Mesothelial cell of epicardium (in vitro differentiated cells): Measurements from ENCODE around the gene CACNG5. TPM values are rescaled to one million over a fixed set of nuclear protein-coding genes. Genes with fewer than 3 reads are reported as not detected.

Experiments
- DNase-seq, 2 experiments: peaks; one replicate each; pipeline ENCODE4 v3.0.0; 2021; ENCODE audit warnings: low spot score in 2 of 2; ENCODE audit not compliant: unreplicated experiment in 2 of 2
- H3K27ac Mint-ChIP-seq: 2 replicates; pipeline ENCODE4 v1.8.0; 2021; ENCODE audit warnings: mixed read lengths
- H3K27me3 Mint-ChIP-seq: 2 replicates; pipeline ENCODE4 v1.8.0; 2021; ENCODE audit warnings: low read depth, mixed read lengths
- H3K36me3 Mint-ChIP-seq: 2 replicates; pipeline ENCODE4 v1.8.0; 2021; ENCODE audit warnings: mixed read lengths
- H3K4me1 Mint-ChIP-seq: 2 replicates; pipeline ENCODE4 v1.8.0; 2021; ENCODE audit warnings: mixed read lengths
- H3K4me3 Mint-ChIP-seq: 2 replicates; pipeline ENCODE4 v1.8.0; 2021; ENCODE audit warnings: mild to moderate bottlenecking, moderate library complexity, mixed read lengths
- H3K9me3 Mint-ChIP-seq: 2 replicates; pipeline ENCODE4 v1.8.0; 2021; ENCODE audit warnings: mixed read lengths
- total RNA-seq: library from RNA; stranded (reverse); gene quantifications from 3 replicates; pipeline ENCODE4 v1.2.1, GENCODE V29; 2021
- TF ChIP-seq, protein P1 (sequence below): fragments of 200-600 bp; sonication (generic); IDR thresholded peaks from one replicate; pipeline ENCODE4 v1.5.0; 2021; ENCODE audit warnings: antibody characterized with exemption; ENCODE audit not compliant: unreplicated experiment

CACNG5 gene
- total RNA-seq, 1 donor from 2014 or later = not detected

DNA sequence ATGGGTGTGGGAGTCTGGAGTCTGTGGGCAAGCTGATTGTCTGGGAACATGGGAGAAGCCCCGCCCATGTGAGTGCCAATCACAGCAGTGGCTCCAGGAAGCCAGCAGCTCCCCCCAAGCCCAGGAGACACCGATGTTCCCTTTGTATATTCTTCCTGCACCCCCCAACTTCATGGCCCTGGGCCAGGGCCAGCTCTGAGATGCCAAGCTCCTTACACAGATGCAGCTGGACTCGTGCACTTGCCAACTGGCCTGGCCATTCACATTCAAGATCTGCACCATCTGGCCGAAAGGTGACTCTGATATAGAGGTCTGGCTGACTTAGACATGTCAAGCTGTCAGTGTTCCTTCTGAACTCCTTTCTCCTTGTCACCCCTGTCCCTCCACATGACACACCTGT lies 50.5 kb downstream of the CACNG5 start:
- Mint-ChIP-seq H3K4me3 (no peak overlapping the region), H3K36me3 (no peaks in the 10 kb centered on the region), H3K27me3 (peaks cover 13% of the 10 kb centered on the region)

DNA sequence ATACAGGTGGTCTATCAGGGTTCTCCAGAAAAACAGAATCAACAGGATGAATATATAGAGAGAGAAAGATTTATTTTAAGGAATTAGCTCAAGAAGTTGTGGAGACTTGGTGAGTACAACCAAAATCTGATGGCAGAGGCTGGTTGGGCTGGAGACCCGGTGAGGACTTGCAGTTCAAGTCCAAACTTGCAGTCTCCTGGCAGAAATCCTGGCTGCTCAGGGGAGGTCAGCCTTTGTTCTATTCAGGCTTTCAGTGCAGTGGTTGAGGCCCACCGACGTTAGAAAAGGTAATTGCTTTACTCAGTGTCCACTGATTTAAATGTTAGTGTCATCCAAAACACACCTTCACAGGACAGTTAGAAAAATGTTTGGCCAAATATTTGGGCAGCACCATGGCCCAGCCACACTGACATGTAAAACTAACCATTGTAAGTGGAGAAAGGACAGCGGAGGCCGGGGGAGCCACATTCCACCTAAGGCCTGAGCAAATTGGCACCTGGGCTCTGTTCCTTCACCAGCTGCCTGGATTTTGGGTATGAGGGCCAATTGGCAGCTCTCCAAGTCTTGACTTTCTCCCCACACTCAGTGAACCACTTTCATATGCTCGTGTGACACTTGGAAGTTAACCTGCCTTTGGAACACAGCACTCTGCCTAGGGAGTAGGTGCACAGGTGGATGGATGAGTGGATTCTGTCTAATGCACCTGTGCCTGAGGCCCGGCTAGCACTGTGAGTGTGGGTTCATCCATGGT lies 54.7 kb downstream of the CACNG5 start:
- H3K9me3 Mint-ChIP-seq = peaks cover 5% of the 10 kb centered on the region
- H3K27ac Mint-ChIP-seq = no peak overlapping the region
- H3K36me3 Mint-ChIP-seq = no peaks in the 10 kb centered on the region
- TF ChIP-seq, protein P1, sequence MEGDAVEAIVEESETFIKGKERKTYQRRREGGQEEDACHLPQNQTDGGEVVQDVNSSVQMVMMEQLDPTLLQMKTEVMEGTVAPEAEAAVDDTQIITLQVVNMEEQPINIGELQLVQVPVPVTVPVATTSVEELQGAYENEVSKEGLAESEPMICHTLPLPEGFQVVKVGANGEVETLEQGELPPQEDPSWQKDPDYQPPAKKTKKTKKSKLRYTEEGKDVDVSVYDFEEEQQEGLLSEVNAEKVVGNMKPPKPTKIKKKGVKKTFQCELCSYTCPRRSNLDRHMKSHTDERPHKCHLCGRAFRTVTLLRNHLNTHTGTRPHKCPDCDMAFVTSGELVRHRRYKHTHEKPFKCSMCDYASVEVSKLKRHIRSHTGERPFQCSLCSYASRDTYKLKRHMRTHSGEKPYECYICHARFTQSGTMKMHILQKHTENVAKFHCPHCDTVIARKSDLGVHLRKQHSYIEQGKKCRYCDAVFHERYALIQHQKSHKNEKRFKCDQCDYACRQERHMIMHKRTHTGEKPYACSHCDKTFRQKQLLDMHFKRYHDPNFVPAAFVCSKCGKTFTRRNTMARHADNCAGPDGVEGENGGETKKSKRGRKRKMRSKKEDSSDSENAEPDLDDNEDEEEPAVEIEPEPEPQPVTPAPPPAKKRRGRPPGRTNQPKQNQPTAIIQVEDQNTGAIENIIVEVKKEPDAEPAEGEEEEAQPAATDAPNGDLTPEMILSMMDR = no peak
- H3K4me1 Mint-ChIP-seq = no peaks in the 10 kb centered on the region
- no peak for DNase-seq
- peaks cover 11% of the 10 kb centered on the region for H3K27me3 Mint-ChIP-seq
- H3K4me3 Mint-ChIP-seq = no peak overlapping the region

More for the DNA sequence above, 50.5 kb downstream of the CACNG5 start:
- no peaks in the 10 kb centered on the region for H3K4me1 Mint-ChIP-seq
- H3K27ac Mint-ChIP-seq = no peak overlapping the region
- TF ChIP-seq, protein P1 = no peak
- DNase-seq = no peak
- peaks cover 23% of the 10 kb centered on the region for H3K9me3 Mint-ChIP-seq

DNA sequence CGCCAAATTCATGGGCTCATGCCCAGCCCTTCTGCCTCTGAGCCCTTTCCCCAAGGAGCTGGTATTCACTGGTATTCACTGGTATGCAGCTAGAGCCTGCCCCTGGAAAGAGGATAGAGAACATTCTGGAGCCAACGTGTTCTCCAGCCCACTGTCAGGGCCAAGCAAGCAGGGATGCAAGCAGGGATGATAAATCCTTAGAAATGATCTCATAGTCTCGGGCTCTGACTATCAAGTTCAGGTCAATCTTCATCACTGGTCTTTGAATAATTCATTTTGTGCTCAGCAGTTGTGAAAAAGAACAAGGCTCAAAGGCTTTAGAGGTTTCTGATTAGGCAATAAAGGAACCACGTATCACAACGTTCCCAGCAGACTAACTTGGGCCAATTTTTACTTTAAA lies 57.3 kb downstream of the CACNG5 start:
- TF ChIP-seq, protein P1 = no peak
- H3K27me3 Mint-ChIP-seq = peaks cover 16% of the 10 kb centered on the region
- no peak overlapping the region for H3K4me3 Mint-ChIP-seq
- H3K36me3 Mint-ChIP-seq = no peaks in the 10 kb centered on the region
- H3K9me3 Mint-ChIP-seq = peaks cover 5% of the 10 kb centered on the region
- no peak for DNase-seq
- no peaks in the 10 kb centered on the region for H3K4me1 Mint-ChIP-seq
- H3K27ac Mint-ChIP-seq = no peak overlapping the region

DNA sequence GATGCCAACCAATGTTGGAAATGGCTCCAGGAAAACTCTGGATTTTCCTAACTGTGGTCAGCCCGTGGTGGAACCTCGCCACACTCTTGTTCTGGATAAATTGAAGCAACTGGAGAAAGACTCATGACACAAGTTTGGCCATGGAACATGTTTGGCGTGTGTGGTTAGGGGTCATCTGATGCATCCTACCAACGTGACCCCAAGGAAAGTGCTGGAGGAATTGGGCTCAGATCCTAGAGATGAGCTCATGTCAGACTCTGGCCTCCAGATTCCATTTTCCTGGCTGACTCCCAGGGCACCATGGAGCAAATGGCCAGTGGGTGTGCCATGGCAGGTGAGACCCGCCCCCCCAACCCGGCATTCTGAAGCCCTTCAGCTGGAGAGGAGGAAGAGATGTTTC lies 58.5 kb downstream of the CACNG5 start:
- peaks cover 5% of the 10 kb centered on the region for H3K9me3 Mint-ChIP-seq
- H3K27me3 Mint-ChIP-seq = peaks cover 16% of the 10 kb centered on the region
- TF ChIP-seq, protein P1 = no peak
- no peaks in the 10 kb centered on the region for H3K4me1 Mint-ChIP-seq
- H3K4me3 Mint-ChIP-seq = no peak overlapping the region
- H3K27ac Mint-ChIP-seq = no peak overlapping the region
- no peak for DNase-seq
- H3K36me3 Mint-ChIP-seq = no peaks in the 10 kb centered on the region

DNA sequence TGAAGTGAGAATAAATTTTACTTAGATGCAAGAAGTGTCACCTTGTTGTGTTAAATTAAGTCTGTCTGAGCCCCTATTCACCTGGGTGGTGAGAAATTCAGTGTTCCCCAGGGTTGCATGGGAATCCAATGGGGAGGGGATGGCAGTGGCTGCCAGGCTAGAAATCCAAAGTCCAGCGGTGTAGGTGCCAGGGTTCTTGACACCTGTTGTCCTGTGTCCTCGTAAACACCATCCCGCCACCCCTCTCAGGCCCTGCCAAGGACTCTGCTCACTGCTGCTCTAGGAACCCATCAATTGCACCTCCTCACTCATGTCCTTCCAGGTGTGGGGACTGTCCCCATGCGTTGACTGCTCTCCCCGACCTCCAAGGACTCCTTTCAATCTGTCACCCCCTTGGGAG lies 58.9 kb downstream of the CACNG5 start:
- Mint-ChIP-seq H3K4me3 (no peak overlapping the region), H3K27me3 (peaks cover 16% of the 10 kb centered on the region), H3K36me3 (no peaks in the 10 kb centered on the region), H3K4me1 (no peaks in the 10 kb centered on the region), H3K9me3 (peaks cover under 1% of the 10 kb centered on the region), H3K27ac (no peak overlapping the region)
- no peak for DNase-seq
- TF ChIP-seq, protein P1 = no peak
